ENCODE data around the gene TTYH2. TPM values are rescaled to one million over a fixed set of nuclear protein-coding genes. Genes with fewer than 3 reads are reported as not detected.
"Not testable (repeated sequence)": the region's sequence is repeated elsewhere in the genome, so short reads cannot be mapped to it uniquely, and the experiment has no call there.

Gene TTYH2
- total RNA-seq, 1 donor = 1.4 TPM

DNA sequence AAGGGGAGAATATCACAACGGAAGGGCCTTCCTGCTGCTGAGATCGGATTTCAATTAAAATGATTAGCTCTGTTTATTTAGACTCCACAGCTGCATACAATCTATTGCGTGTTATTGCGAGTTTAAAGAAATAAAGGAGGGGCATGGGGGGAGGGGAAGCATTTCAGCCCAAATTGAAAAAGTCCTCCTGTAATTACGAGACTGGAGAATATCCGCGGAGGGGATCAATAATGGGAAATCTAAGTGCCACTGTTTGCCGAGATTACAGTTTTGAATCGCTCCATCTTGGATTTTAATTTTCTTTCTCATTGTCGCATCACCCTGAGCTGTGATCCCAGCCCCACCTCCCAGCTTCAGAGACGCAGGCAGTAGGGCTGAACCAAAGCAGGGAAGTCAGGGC, 25.6 kb upstream of the TTYH2 start:
- H3K36me3 ChIP-seq (ENCODE audit: insufficient read depth, low read length) = no peaks in the 10 kb centered on the region
- no peaks in the 10 kb centered on the region for H3K79me2 ChIP-seq (ENCODE audit: insufficient read depth, low read length)
- H3K9me3 ChIP-seq (ENCODE audit: low read depth, low read length) = no peaks in the 10 kb centered on the region
- H3K4me1 ChIP-seq (ENCODE audit: insufficient read depth, low read length) = no peaks in the 10 kb centered on the region
- H3K27ac ChIP-seq (ENCODE audit: low read depth, low read length) = no peak overlapping the region
- DNase-seq (ENCODE audit: insufficient read length, low spot score, missing footprints) = no peak
- no peak overlapping the region for H2AFZ ChIP-seq (ENCODE audit: low read length)
- TF ChIP-seq, protein P1, sequence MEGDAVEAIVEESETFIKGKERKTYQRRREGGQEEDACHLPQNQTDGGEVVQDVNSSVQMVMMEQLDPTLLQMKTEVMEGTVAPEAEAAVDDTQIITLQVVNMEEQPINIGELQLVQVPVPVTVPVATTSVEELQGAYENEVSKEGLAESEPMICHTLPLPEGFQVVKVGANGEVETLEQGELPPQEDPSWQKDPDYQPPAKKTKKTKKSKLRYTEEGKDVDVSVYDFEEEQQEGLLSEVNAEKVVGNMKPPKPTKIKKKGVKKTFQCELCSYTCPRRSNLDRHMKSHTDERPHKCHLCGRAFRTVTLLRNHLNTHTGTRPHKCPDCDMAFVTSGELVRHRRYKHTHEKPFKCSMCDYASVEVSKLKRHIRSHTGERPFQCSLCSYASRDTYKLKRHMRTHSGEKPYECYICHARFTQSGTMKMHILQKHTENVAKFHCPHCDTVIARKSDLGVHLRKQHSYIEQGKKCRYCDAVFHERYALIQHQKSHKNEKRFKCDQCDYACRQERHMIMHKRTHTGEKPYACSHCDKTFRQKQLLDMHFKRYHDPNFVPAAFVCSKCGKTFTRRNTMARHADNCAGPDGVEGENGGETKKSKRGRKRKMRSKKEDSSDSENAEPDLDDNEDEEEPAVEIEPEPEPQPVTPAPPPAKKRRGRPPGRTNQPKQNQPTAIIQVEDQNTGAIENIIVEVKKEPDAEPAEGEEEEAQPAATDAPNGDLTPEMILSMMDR (IDR thresholded peaks at IDR 0.05; ENCODE audit: extremely low read depth, low read depth, low read length) = no peak
- H3K4me2 ChIP-seq (ENCODE audit: insufficient read depth, low read length) = no peak overlapping the region
- no peaks in the 10 kb centered on the region for H4K20me1 ChIP-seq (ENCODE audit: insufficient read depth, low read length)
- no peak overlapping the region for H3K4me3 ChIP-seq (ENCODE audit: insufficient read depth, low read length)
- H3K27me3 ChIP-seq (ENCODE audit: insufficient read depth, low read length) = peaks cover 3% of the 10 kb centered on the region

DNA sequence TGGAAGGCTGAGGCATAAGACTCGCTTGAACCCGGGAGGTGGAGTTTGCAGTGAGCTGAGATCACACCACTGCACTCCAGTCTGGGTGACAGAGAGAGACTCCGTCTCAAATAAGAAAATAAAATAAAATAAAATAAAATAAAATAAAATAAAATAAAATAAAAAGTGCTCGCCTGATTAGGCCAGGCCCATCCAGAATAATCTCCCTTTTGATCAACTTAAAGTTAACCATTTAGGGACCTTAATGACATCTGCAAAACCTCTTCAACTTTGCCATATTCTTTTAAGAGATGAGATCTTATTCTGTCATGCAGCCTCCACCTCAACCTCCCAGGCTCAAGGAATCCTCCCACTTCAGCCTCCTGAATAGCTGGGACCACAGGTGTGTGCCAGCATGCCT, 24.7 kb upstream of the TTYH2 start:
- H3K9me3 ChIP-seq (ENCODE audit: low read depth, low read length); H3K4me3 ChIP-seq (ENCODE audit: insufficient read depth, low read length); H3K27ac ChIP-seq (ENCODE audit: low read depth, low read length); H2AFZ ChIP-seq (ENCODE audit: low read length); H3K79me2 ChIP-seq (ENCODE audit: insufficient read depth, low read length); DNase-seq (ENCODE audit: insufficient read length, low spot score, missing footprints); H3K4me2 ChIP-seq (ENCODE audit: insufficient read depth, low read length); H4K20me1 ChIP-seq (ENCODE audit: insufficient read depth, low read length); H3K4me1 ChIP-seq (ENCODE audit: insufficient read depth, low read length); H3K36me3 ChIP-seq (ENCODE audit: insufficient read depth, low read length); H3K27me3 ChIP-seq (ENCODE audit: insufficient read depth, low read length): not testable (repeated sequence)

DNA sequence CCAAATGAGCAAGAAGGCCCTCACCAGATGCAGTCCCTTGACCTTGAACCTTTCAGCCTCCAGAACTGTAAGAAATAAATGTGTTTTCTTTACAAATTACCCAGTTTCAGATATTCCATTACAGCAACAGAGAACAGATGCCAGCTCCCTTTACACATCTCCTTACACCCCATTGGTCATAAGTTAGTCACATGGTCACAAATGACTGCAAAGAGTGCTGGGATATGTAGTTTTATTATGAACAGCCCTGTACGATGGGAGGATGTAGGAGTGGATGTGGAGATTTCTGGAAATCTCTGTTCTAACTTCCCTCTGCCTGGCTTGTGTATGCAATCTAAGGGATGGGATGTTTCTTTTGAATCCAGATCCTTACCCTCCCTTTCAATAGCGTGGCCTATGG, 23.2 kb upstream of the TTYH2 start:
- DNase-seq (ENCODE audit: insufficient read length, low spot score, missing footprints) = no peak
- TF ChIP-seq, protein P1 (IDR thresholded peaks at IDR 0.05; ENCODE audit: extremely low read depth, low read depth, low read length) = no peak
- H3K4me2 ChIP-seq (ENCODE audit: insufficient read depth, low read length) = no peak overlapping the region

DNA sequence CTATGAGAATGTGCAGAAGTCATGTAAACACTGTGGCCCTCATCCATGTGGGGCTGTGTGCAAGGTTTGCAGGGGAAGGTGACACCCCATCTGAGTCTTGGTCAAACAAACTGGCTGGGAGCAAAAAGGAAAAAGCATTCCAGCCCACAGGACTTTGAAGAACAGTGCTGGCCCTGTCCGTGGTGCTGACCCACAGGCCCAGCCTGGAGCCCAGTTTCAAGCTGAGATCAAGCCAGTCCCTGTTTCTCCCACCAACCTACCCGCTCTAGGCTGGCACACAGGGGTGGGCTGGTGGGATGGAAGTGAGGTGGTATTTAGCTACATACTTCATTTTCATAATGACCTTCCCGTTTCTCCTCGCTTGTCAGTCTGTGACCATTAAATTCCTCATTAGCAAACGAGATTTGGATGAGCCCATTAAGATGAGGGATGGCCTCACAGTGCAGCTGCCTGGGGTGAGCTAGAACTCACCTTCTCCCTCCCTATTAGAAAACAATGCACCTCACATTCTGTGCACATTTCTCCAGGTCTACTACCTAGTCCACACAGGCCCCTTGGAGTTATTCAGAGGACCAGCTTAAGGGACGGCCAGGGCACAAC, 22.5 kb upstream of the TTYH2 start:
- TF ChIP-seq, protein P1 (IDR thresholded peaks at IDR 0.05; ENCODE audit: extremely low read depth, low read depth, low read length) = no peak
- H3K36me3 ChIP-seq (ENCODE audit: insufficient read depth, low read length) = no peaks in the 10 kb centered on the region
- no peak overlapping the region for H2AFZ ChIP-seq (ENCODE audit: low read length)
- H3K4me3 ChIP-seq (ENCODE audit: insufficient read depth, low read length) = no peak overlapping the region
- H3K27me3 ChIP-seq (ENCODE audit: insufficient read depth, low read length) = peaks cover 20% of the 10 kb centered on the region
- no peak overlapping the region for H3K27ac ChIP-seq (ENCODE audit: low read depth, low read length)
- no peak for DNase-seq (ENCODE audit: insufficient read length, low spot score, missing footprints)
- H3K79me2 ChIP-seq (ENCODE audit: insufficient read depth, low read length) = no peaks in the 10 kb centered on the region
- H3K4me2 ChIP-seq (ENCODE audit: insufficient read depth, low read length) = no peak overlapping the region
- no peaks in the 10 kb centered on the region for H4K20me1 ChIP-seq (ENCODE audit: insufficient read depth, low read length)
- no peaks in the 10 kb centered on the region for H3K4me1 ChIP-seq (ENCODE audit: insufficient read depth, low read length)
- H3K9me3 ChIP-seq (ENCODE audit: low read depth, low read length) = no peaks in the 10 kb centered on the region

More for the DNA sequence above, 23.2 kb upstream of the TTYH2 start:
- Histone ChIP-seq H3K36me3 (ENCODE audit: insufficient read depth, low read length) (no peaks in the 10 kb centered on the region), H4K20me1 (ENCODE audit: insufficient read depth, low read length) (no peaks in the 10 kb centered on the region), H2AFZ (ENCODE audit: low read length) (no peak overlapping the region), H3K27me3 (ENCODE audit: insufficient read depth, low read length) (peaks cover 13% of the 10 kb centered on the region), H3K79me2 (ENCODE audit: insufficient read depth, low read length) (no peaks in the 10 kb centered on the region), H3K9me3 (ENCODE audit: low read depth, low read length) (no peaks in the 10 kb centered on the region), H3K4me1 (ENCODE audit: insufficient read depth, low read length) (no peaks in the 10 kb centered on the region), H3K27ac (ENCODE audit: low read depth, low read length) (no peak overlapping the region), H3K4me3 (ENCODE audit: insufficient read depth, low read length) (no peak overlapping the region)
